CD14-positive monocyte (primary cell): ENCODE results near the gene ADK. TPM values are rescaled to one million over a fixed set of nuclear protein-coding genes. Genes with fewer than 3 reads are reported as not detected.

Source experiments
- DNase-seq, 3 donors: peaks; one replicate each; pipeline ENCODE4 v3.0.0-alpha.2; 2011 to 2022
- H2AFZ ChIP-seq: 2 replicates; pipeline ENCODE4 v1.6.0; 2012; ENCODE audit warnings: mild to moderate bottlenecking, low read depth, low read length, inconsistent platforms; ENCODE audit not compliant: insufficient read depth, poor library complexity, severe bottlenecking
- H3K27ac ChIP-seq, 2 donors: 1 replicate in 1 of 2; 2 replicates in 1 of 2; pipeline ENCODE4 v1.5.1; 2012 to 2013; ENCODE audit warnings: low read length in 2 of 2, control low read depth in 1 of 2, inconsistent platforms in 1 of 2, low read depth in 1 of 2, mild to moderate bottlenecking in 1 of 2
- H3K27me3 ChIP-seq, 2 donors: one replicate each; pipeline versions ENCODE4 v1.6.0 to v1.6.1; 2011 to 2013; ENCODE audit warnings: low read length in 2 of 2; ENCODE audit not compliant: control insufficient read depth in 2 of 2, insufficient read depth in 2 of 2
- H3K36me3 ChIP-seq, 2 donors: replicated peaks in 1 of 2; 1 replicate in 1 of 2; 2 replicates in 1 of 2; pipeline versions ENCODE4 v1.5.1 to v1.6.1; 2012 to 2013; ENCODE audit warnings: low read length in 2 of 2, control low read depth in 1 of 2, inconsistent platforms in 1 of 2, mild to moderate bottlenecking in 1 of 2; ENCODE audit not compliant: insufficient read depth in 2 of 2, control insufficient read depth in 1 of 2
- H3K4me1 ChIP-seq, 2 donors: 1 replicate in 1 of 2; 2 replicates in 1 of 2; pipeline versions ENCODE4 v1.5.1 to v1.6.1; 2012 to 2013; ENCODE audit warnings: low read length in 2 of 2, control low read depth in 1 of 2, inconsistent platforms in 1 of 2, mild to moderate bottlenecking in 1 of 2, moderate library complexity in 1 of 2; ENCODE audit not compliant: insufficient read depth in 2 of 2, control insufficient read depth in 1 of 2
- H3K4me2 ChIP-seq: replicated peaks from 2 replicates; pipeline ENCODE3; 2012; ENCODE audit warnings: low read length, moderate library complexity, mild to moderate bottlenecking; ENCODE audit not compliant: poor library complexity, severe bottlenecking; ENCODE audit errors: extremely low read depth
- H3K4me3 ChIP-seq, 3 experiments: fragments of 200-600 bp in 1 of 3; sonication (generic) in 1 of 3; replicated peaks in 1 of 3; 1 replicate in 2 of 3; 2 replicates in 1 of 3; pipeline ENCODE4 v1.5.1; 2011 to 2013; ENCODE audit warnings: low read length in 3 of 3, mild to moderate bottlenecking in 3 of 3, control low read depth in 2 of 3, low read depth in 2 of 3, inconsistent platforms in 1 of 3, moderate library complexity in 1 of 3
- H3K79me2 ChIP-seq: 2 replicates; pipeline ENCODE4 v1.6.0; 2012; ENCODE audit warnings: mild to moderate bottlenecking, control low read depth, inconsistent platforms, low read length, moderate library complexity; ENCODE audit not compliant: insufficient read depth
- H3K9ac ChIP-seq: 2 replicates; pipeline ENCODE4 v1.6.0; 2017; ENCODE audit warnings: low read length, mild to moderate bottlenecking; ENCODE audit not compliant: insufficient read depth, poor library complexity, severe bottlenecking
- H3K9me3 ChIP-seq, 2 donors: replicated peaks in 1 of 2; 1 replicate in 1 of 2; 2 replicates in 1 of 2; pipeline versions ENCODE4 v1.5.1 to v1.6.1; 2012 to 2013; ENCODE audit warnings: low read length in 2 of 2, control low read depth in 1 of 2; ENCODE audit not compliant: control insufficient read depth in 1 of 2, insufficient read depth in 1 of 2
- H4K20me1 ChIP-seq: 2 replicates; pipeline ENCODE4 v1.6.0; 2012; ENCODE audit warnings: mild to moderate bottlenecking, low read length, control low read depth, moderate library complexity; ENCODE audit not compliant: insufficient read depth
- H3K27ac Mint-ChIP-seq, 7 donors: one replicate each; pipeline ENCODE4 v1.8.0; 2020; ENCODE audit warnings: mild to moderate bottlenecking in 7 of 7, mixed read lengths in 7 of 7, moderate library complexity in 6 of 7, inconsistent platforms in 2 of 7
- H3K27me3 Mint-ChIP-seq, 3 donors: one replicate each; pipeline ENCODE4 v1.8.0; 2021 to 2022; ENCODE audit warnings: low read depth in 3 of 3, mild to moderate bottlenecking in 3 of 3, mixed read lengths in 3 of 3, moderate library complexity in 3 of 3, inconsistent platforms in 1 of 3
- H3K36me3 Mint-ChIP-seq, 2 donors: one replicate each; pipeline ENCODE4 v1.8.0; 2020; ENCODE audit warnings: mixed read lengths in 2 of 2, inconsistent platforms in 1 of 2, mild to moderate bottlenecking in 1 of 2
- H3K4me1 Mint-ChIP-seq: one replicate; pipeline ENCODE4 v1.8.0; 2020; ENCODE audit warnings: mild to moderate bottlenecking, mixed read lengths
- H3K4me3 Mint-ChIP-seq, 2 donors: one replicate each; pipeline ENCODE4 v1.8.0; 2020; ENCODE audit warnings: mild to moderate bottlenecking in 2 of 2, mixed read lengths in 2 of 2, moderate library complexity in 1 of 2
- H3K9me3 Mint-ChIP-seq, 7 donors: one replicate each; pipeline ENCODE4 v1.8.0; 2020 to 2022; ENCODE audit warnings: mixed read lengths in 7 of 7, mild to moderate bottlenecking in 6 of 7, moderate library complexity in 6 of 7, inconsistent platforms in 2 of 7
- WGBS: methylation state at CpG from one replicate; pipeline ENCODE4 v1.1.5; 2013; ENCODE audit warnings: missing lambda C conversion rate; ENCODE audit not compliant: insufficient coverage; 5-methylcytosine and 5-hydroxymethylcytosine counted together
- intact Hi-C, 2 donors: fragments of 100-400 bp; cut with micrococcal nuclease; formaldehyde crosslinking; loops; one replicate each; pipeline versions ENCODE4 v1.15.0 to v1.15.1; 2023
- polyA plus RNA-seq, 3 donors: library from polyadenylated mRNA; depleted of rRNA in 1 of 3; unstranded in 2 of 3; stranded (reverse) in 1 of 3; fragments of 300-500 nt in 2 of 3; fragments of >200 nt in 1 of 3; fragmentation: Illumina TruSeq in 2 of 3; gene quantifications; 1 replicate in 2 of 3; 2 replicates in 1 of 3; pipeline ENCODE4 v1.2.3, GENCODE V29; 2012 to 2021
- TF ChIP-seq, protein P1 (sequence below): fragments of 200-600 bp; IDR thresholded peaks from one replicate; pipeline ENCODE4 v1.8.0; 2022; ENCODE audit warnings: antibody characterized with exemption, mild to moderate bottlenecking

Gene ADK
- polyA plus RNA-seq, 3 donors, result 6.4 to 38.2 (median 35.7) TPM

DNA sequence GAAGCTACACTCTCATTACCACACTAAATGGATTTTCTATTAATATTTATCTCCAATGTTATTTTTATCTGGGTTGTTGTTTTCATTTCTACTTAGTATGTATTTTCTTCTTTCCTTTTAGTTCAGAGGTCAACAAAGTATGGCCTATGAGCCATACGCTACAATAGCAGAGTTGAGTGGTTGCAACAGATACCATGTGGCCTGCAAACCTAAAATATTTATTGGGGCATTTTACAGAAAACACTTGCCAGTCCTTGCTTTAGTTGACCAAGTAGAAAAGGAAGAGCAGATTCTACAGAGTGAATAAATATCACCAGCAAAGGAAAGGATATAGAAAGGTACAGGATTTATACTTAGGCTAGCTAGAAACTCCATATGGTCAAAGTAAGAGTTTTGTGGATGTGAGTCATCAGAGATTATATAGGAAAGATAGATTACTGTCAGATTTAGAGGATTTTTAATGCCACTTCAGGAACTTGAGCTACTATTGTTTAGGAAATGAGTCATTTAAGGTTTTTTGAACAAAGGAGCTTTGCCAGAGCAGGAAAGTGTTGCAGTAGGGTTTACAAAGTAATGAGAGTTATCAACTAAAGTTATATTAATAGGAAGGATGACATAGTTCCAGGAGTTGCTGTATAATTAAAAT is 352.1 kb downstream of the ADK start:
- H3K79me2 ChIP-seq, result no peaks in the 10 kb centered on the region
- H3K36me3 ChIP-seq, result peaks cover 0 to 17% of the 10 kb centered on the region in 2 donors
- DNase-seq, result peak in 1 of 3 donors; percentile 26
- peaks cover 9 to 16% of the 10 kb centered on the region in 2 donors for H3K4me1 ChIP-seq
- no CpG with 5 or more reads among the region's 1 CpG for WGBS
- Mint-ChIP-seq H3K27ac (peak overlapping the region in 1 of 7 donors; percentile 34), H3K4me1 (peaks cover 15% of the 10 kb centered on the region), H3K36me3 (peaks cover 25 to 26% of the 10 kb centered on the region in 2 donors), H3K27me3 (no peaks in the 10 kb centered on the region), H3K4me3 (no peak overlapping the region), H3K9me3 (peaks cover 4 to 16% (median 13%) of the 10 kb centered on the region in 7 donors)
- intact Hi-C loops, result no loop called here
- H2AFZ ChIP-seq, result no peak overlapping the region
- H3K27me3 ChIP-seq, result no peaks in the 10 kb centered on the region
- TF ChIP-seq, protein P1, sequence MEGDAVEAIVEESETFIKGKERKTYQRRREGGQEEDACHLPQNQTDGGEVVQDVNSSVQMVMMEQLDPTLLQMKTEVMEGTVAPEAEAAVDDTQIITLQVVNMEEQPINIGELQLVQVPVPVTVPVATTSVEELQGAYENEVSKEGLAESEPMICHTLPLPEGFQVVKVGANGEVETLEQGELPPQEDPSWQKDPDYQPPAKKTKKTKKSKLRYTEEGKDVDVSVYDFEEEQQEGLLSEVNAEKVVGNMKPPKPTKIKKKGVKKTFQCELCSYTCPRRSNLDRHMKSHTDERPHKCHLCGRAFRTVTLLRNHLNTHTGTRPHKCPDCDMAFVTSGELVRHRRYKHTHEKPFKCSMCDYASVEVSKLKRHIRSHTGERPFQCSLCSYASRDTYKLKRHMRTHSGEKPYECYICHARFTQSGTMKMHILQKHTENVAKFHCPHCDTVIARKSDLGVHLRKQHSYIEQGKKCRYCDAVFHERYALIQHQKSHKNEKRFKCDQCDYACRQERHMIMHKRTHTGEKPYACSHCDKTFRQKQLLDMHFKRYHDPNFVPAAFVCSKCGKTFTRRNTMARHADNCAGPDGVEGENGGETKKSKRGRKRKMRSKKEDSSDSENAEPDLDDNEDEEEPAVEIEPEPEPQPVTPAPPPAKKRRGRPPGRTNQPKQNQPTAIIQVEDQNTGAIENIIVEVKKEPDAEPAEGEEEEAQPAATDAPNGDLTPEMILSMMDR, result no peak
- no peak overlapping the region for H3K4me2 ChIP-seq
- H3K9me3 ChIP-seq, result peaks cover 4 to 5% of the 10 kb centered on the region in 2 donors
- H3K4me3 ChIP-seq, result no peak overlapping the region
- no peak overlapping the region for H3K9ac ChIP-seq
- no peaks in the 10 kb centered on the region for H4K20me1 ChIP-seq
- peak overlapping the region in 1 of 2 donors; percentile 49 for H3K27ac ChIP-seq

DNA sequence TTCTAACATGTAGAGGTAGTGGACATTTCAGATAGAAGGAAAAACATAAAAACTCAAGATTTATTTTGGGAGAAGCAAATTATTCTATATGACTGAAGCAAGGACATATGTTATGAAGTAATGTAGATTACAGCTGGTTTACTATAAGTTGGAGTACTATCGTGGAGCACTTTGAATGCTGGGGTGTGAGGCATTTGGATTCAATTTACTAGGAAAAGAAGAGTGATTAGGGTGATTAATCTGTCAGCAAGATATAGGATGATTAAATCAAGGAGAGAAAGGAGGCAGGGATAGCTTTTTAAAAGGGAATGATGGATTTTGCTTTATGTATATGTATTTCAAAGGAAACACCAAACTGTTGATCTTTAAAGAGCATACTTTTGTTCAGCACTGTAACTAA is 356.9 kb downstream of the ADK start:
- Histone ChIP-seq H3K4me3 (no peak overlapping the region), H3K9ac (no peak overlapping the region), H3K79me2 (no peaks in the 10 kb centered on the region), H2AFZ (no peak overlapping the region), H4K20me1 (no peaks in the 10 kb centered on the region), H3K4me1 (peaks cover 8 to 15% of the 10 kb centered on the region in 2 donors), H3K4me2 (no peak overlapping the region), H3K27ac (no peak overlapping the region), H3K36me3 (peaks cover 0 to 17% of the 10 kb centered on the region in 2 donors), H3K9me3 (peaks cover 10 to 22% of the 10 kb centered on the region in 2 donors), H3K27me3 (no peaks in the 10 kb centered on the region)
- peaks cover 20 to 36% of the 10 kb centered on the region in 2 donors for H3K36me3 Mint-ChIP-seq
- TF ChIP-seq, protein P1, result no peak
- H3K4me1 Mint-ChIP-seq, result peaks cover 9% of the 10 kb centered on the region
- intact Hi-C loops, result no loop called here
- no peak for DNase-seq
- peaks cover 18 to 38% (median 28%) of the 10 kb centered on the region in 7 donors for H3K9me3 Mint-ChIP-seq
- H3K4me3 Mint-ChIP-seq, result no peak overlapping the region
- peak overlapping the region in 1 of 7 donors; percentile 13 for H3K27ac Mint-ChIP-seq
- no peaks in the 10 kb centered on the region for H3K27me3 Mint-ChIP-seq
- WGBS, result 92% methylated on average over 1 of the region's 1 CpG
